ENCODE measurements around the gene UTS2.

Gene UTS2, protein sequence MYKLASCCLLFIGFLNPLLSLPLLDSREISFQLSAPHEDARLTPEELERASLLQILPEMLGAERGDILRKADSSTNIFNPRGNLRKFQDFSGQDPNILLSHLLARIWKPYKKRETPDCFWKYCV

DNA sequence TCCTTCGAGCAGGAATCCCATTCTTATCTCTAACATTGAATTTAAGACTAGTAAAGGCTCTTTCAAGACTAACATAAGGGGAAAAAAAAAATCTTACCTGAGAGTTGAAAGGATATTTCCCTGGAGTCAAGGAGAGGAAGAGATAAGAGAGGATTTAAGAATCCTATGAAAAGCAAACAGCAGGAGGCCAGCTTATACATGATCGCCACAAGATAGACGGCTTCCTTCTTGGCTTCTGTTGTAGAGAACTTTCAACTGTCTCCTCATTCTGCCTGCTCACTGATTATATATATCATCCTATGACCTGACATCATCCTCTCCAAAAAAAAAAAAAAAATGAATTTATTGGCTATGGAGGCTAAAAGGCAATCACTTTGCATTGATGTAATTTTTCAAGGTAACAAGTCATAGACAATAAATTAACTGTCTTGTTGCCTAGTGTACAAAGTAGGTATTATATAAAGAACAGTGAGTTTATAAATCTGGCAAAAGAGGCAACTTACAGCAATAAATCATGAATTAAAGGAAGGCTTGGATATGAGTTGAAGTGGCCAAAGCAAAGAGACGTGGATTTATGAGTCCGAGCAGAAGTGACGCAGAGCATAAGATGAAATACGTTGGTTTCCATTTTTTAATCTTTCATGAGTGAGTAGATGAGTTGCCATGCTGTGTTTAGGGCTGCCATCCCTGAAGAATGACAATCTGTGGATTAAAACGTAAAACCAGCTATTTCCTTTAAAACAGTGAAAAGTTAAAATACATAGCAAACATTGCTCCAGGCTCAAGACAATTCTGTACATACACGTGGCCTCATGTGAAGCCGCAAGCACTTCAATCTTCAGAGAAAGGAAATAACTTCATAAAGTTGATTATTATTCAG, at the start of gene UTS2:
Gene UTS2, minus strand, starts transcription at position 262 of the 880 bp plus-strand sequence. Its CDS starts 62 bp downstream, at position 200.
- DNase-seq = no peak

DNA sequence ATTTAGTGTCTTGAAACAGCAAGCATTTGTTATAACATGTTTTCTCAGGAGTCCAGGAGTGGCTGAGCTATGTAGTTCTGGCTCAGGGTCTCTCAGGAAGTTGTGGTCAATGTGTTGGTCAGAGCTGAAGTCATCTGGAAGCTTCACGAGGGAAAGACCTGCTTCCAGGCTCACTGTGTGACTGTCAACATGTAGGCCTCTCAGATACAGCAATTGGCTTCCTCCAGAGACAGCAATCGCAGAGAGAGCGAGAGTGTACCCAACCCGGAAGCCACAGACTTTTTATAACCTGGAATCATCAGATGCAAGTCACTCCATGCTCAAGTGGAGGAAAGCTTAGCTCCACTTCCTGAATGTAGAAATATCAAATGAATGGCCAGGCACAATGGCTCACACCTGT, 46.9 kb upstream of the UTS2 start:
- DNase-seq = peak; percentile 16

DNA sequence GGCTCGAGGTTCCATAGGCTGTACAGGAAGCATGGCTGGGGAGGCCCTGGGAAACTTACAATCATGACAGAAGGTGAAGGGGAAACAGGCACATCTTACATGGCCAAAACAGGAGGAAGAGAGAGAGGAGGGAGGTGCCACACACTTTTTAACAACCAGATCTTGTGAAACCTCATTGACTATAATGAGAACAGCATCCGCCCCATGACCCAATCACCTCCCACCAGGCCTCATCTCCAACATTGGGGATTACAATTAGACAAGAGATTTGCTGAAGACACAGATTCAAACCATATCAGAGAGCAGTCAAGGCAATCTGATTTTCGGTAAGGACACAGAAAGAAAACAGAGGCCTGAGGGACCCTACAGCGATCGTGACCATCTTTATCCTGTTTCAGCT, 46.1 kb upstream of the UTS2 start:
- no peak for DNase-seq

DNA sequence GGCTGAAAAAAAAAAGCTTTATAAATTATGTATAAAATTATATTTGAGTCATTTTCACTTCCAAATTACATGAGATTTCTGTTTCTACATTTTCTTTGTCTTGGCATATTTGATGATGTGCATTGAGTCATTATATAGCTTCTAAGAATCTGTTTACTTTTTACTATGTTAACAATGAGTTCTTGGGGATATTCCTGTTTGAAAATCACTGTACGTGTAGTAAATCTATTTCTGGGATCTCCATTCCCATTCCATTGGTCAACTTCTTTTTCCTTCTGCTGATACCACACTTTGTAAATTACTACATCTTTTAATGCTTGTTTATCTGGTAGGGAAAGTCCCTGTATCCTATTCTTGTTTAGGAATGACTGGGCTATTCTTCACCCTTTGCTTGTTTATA, 44.1 kb upstream of the UTS2 start:
- DNase-seq = no peak

DNA sequence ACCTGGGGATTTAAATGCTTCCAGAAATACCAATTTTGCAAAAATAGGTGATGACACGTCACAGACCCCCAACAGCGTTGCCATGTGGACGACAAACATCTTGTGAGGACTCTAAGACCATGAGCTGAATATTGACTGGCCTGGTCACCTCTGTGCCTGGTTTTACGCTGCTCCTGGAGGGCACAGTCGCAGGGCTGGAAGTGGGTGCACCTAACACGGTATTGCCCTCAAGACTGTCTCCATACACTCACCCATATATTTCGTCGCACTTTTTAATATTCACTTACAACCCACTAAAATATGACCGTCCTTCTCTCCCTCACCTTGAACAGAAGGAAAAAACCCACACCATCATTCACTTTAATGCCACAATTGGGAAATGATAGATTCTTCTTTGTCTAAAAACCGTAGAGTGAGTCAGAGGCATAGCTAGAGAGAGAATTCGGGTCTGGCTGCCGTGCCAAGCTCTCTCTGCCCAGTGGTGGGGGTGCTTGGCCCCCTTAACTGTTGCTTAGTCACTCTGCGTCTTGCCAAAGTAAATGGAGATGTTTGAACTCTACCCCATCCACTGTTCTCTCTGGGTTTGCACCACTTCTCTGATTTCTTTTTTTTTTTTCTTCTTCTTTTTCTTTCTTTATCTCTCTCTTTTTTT, 40.8 kb upstream of the UTS2 start:
- DNase-seq = no peak

DNA sequence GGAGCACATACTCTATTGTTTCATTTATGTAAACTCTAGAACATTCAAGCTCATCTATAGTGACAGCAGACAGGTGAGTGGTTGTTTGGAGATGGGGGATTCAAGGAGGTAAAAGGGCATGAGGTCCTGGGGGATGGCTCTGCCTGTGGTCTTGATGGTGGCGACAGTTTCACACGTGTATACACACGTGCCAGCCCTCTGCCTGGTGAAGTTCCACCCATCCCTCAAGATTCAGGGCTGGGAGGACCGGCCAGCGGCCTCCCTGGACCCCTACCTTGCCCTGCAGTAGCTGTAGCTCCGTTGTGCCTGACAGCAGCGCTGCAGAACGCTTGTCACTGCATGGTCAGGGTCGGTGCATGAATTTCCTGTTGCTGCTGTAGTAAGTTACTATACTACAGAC, 38.9 kb upstream of the UTS2 start:
- DNase-seq = no peak

DNA sequence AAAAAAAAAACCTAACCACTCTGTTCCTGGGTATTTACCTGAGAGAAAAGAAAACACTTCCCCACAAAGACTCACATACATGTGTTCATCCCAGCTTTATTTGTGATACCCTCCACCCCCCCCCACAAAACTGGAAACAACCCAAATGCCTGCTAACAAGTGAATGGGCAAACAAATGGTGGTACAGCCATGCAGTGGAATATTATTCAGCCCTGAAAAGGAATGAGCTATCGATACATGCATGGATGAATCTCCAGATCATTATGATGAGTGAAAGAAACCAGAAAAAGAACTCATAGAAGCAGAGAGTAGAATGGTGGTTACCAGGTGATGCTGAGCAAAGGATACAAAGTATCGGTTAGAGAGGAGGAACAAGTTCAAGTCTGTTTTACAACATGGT, 38.0 kb upstream of the UTS2 start:
- DNase-seq = no peak

DNA sequence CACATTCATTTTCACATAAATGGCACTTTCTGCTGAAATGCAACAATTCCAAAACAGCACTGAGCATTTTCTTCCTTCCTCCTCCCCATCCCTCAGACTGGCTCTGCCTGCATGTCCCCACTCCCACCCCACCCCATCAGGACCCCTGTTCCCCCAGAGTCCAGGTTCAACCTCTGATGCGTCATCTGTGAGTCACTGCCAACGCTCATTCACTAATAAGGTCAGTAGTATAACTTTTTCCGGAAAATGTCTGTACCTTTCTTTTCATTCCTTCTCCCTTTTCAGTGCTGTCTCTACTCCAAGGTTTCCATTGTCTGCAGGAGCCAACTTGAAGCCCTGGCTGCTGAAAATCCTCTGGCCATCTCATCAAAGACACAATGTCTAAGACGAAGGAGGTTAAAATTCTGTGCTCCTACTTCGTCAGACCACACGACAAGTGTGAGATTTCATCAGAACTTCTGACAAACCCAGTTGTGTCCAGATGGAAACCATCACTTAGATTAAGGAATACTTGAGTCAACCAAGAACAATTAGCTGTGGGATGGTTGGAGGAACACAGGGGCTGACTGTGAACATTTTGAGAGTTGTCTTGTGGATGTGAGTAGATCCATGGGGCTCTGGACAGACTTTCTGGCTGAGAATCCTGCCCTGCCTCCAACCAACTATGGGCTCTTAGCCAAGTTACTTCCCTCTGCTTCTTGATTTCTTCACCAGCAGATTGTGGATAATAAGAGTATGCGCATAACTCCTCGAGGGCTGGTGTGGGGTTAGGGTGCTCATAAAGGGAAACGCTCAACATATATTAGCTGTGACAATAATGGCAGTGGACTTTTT, 35.6 kb upstream of the UTS2 start:
- DNase-seq = no peak

DNA sequence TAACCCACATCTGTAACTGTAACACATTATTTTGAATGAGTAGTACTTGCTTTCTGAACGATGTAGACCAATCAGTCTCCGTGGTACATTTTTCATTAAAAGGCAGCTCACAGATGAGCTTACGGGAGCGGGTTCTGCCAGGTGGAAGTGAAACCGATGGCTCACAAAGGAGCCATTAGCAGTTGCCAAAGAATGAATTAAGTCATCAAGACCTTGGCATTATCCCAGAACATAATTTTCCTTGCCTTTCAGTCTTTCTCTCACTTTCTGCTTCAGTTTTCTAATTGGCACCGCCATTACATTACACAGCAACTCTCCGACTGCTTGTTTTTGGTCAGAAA, 33.5 kb upstream of the UTS2 start:
- DNase-seq = peak; percentile 70

DNA sequence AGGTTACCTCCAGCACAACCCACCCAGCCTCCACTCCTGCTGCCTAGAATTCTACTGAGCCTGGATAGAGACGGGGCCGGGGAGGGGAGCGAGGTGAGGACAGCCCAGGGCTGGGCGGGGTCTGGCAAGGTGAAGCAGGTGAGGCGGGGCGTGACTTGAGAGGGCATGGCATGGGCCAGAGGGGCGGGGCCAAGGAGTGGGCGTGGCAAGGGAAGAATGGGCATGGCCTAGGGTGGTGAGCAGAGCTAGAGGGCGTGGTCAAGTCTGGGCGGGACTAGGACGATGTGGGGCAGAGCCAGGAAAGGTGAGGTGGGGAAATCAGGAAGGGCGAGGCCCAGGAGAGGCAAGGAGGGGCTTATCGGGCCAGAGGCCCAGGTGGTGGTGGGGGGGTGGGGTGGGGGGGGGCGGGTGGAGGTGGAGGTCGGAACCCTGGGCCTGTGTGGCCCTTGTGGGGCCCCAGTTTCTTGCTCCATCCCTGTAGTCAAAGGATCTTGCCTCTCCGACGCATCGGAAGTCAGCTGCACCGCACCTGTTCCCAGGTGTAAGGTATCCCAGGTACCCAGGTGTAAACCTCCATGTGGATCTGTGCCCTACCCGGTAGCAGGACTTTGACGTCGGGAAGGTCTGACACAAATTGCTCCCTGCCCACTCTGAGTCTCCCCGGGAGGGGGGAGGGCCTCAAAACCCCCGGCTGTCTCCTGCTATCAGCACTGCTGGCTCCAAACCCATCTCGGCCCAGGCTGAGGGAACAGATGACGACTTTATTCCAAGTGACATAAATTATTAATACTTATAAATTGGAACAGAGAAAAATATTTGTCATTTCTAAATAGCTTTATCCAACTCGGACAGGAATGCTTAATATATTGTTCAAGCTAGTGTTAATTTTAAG, 32.9 kb upstream of the UTS2 start:
- no peak for DNase-seq

DNA sequence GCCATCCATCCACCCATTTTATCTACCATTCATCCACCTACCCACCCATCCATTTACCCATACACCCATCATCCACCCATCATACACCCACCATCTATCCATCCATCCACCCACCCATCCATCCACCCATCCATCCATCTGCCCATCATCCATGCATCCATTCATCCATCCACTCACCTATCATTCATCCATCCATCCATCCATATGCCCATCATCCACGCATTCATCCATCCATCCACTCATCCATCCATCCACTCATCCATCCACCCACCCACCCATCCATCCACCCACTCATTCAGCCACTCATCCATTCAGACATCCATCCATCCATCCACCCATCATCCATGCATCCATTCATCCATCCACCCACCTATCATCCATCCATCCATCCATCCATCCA, 31.9 kb upstream of the UTS2 start:
- no peak for DNase-seq

DNA sequence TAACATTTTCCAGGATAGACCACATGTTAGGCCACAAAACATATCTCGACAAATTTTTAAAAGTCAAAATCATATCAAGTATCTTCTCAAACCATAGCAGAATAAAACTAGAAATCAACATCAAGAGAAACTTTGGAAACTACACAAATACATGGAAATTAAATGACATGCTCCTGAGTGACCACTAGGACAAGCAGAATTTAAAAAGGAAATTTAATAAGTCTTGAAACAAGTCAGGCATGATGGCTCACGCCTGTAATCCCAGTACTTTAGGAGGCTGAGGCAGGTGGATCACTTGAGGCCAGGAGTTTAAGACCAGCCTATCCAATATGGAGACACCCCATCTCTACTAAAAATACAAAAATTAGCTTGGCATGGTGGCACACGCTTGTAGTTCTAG, 26.4 kb upstream of the UTS2 start:
- no peak for DNase-seq

DNA sequence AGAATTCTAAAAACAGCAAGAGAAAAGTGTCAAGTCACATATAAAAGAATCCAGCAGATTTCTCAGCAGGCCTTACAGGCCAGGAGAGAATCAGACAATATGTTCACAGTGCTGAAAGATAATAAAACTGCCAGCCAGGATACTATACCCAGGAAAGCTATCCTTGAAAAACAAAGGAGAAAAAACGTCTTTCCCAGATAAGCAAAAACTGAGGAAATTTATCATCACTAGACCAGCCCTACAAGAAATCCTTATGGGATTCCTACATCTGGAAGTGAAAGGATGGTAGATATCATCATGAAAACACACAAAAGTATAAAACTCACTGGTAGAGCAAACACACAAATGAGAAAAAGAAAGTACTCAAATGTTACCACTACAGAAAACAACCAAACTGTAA, 25.2 kb upstream of the UTS2 start:
- no peak for DNase-seq

DNA sequence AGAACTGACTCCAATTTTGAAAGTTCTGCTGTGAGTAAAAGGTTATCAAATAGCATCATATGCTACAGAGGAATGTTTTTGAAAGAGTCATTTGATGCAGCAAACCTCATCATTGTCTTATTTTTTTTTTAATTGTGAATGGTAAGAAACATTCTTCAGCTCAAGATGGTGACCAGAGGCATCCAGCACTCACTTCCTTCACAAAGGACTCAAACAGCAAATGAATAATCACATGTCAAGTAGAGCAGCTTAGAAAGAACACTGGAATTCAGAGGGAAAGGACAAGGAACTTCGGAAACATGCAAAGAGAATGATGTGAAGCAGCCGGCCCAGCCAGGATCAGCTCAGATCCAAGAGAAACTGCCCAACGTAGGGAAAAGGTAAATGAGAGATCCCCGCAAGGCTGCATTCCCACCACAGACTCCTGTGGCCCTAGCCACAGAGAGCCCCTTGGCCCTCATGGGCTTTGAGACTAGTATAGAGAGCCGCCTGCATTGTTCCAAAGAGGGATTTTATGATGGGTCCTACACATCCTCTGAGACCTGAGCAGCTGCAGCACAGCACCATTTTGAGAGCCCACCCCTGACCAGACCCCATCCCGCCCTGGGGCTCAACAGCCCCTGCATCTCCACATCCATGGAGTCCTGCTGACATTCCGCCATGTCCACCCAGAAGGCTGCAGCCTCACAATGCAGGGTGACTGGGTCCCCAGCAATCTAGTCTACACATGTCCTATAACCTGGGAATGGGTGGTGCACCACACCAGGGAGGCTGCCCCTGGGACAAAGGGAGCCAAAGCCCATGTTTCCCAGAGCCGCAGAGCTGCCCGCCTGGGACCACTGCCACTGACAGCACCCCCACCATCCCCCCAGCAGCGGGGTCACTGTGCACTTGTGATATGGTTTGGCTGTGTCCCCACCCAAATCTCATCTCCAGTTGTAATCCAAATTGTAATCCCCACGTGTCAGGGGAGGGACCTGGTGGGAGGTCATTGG, 21.2 kb upstream of the UTS2 start:
- DNase-seq = no peak

DNA sequence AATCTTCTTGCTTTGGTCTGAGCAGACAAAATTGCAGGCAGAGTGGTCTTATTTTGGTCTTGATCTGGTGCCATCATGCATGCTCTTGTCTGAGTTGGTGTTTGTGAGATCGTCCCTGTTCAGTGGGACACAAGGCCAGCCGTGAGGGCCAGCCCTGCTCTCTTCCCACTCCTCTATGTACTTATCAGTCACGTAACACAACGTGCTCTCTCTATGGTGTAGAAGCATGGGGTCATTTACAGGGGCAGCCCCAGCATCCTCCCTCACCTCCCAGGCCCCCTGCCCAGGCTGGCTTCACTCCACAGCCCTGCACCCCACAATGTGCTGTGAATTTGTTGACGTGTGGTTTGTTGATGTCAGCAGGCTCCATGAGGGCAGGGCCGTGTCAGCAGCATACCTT, 18.3 kb upstream of the UTS2 start:
- no peak for DNase-seq

DNA sequence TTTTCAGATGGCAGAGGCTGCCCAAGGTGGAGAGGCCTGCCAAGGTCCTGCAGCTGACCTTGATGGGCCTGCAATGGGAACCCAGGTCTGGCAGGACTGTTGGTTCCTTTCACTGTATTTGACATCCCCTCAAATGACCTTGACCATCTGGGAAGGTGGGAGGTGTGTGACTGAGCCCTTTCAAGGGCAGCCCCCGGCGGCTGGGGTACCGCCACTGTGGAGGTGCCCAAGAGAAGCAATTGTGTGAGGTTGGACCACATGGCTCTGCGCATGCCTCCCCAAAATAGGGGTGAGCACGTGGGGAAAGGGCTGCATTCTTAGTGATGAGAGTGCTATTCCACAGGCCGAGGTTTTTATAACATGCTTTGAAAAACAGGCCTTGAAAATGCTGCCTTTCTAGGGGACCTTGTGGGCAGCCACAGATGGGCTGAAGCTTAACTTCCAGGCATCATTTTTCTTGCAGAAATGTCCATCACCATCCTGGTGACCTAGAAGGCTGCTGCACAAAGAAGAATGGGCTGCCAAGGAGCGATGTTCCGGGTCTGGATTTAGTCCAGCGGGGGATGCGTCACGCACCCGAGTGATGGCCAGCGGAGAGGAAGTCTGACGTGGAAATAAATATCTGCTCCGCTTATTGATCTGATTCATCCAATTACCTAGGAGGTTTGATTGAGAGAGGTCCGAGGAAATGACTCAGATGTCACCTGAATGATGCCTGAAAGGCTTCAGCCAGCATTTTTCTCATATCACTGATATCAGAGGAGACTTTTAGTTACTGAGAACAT, 16.5 kb upstream of the UTS2 start:
- no peak for DNase-seq

DNA sequence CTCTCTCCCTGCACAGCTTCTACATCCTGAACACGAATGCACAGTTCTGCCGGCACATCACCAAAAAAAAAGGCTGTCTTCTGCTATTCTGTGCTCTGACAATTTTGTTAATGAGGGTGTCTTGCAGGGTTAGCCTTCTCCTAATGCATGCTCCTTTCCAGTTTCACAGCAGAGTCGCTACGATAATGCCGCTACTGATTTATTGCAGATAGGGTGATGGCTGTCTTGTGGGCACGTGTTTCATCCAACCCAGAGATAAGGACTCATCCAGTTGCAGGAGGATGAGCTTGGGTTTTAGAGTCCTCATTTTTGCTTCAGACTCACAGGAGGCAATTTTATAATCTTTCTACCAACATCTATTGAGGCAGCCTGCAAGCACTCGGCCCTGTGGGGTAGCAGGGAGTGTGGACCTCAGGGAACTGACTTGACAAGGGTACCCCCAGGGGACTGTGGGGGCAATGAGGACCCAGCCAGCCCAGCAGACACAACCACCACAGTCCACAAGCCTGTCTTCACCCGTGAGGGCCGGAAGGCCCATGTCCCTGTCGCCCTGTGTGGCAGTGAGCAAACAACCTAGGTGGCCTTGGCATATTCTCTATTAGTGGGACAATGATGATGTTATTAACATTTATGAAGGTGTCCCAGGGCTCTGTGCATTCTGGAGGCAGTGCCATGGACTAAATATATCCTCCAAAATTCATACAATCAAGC, 15.4 kb upstream of the UTS2 start:
- no peak for DNase-seq

DNA sequence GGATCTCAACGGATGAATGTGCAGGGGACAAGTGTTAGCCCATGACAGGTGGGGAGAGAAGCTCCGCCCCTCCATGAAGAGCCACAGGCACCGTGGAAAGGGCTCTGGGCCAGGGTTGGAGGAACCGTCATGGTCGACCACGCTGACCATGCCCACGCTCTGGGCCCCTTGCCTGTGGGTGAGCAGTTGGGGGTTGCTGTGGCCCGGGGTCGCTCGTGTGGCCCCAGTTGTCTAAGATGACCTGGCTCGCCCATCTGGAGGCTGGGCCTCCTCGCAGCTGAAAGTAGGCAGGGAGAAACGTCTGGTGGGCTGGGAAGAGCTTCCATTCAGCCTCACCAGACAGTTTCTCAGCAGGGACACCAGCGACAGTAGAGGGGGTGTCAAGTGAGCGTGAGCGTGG, 13.1 kb upstream of the UTS2 start:
- DNase-seq = no peak

DNA sequence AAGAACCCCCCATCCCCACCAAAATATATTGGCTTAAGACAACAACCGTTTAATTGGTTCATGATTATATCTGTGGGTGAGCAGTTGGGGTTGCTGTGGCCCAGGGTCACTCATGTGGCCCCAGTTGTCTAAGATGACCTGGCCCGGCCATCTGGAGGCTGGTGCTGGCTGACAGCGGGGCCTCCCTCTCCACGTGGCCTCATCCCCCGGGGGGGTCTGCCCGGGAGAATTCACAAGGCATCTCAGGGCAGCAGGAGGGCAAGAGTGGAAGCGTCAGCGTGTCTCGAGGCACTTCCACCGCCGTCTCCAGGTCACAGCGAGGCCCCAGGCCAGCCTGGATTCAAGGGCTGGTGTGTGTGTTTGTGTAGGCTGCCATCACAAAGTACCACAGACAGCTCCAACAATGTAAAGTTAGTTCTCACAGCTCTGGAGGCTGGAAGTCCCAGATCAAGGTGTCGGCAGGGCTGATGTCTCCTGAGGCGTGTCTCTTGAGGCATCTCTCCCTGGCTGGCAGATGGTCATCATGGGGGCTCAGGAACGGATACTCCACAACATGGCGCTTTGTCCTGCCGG, 11.0 kb upstream of the UTS2 start:
- DNase-seq = no peak
